ENCODE results near the gene SPINT2. TPM values are rescaled to one million over a fixed set of nuclear protein-coding genes. Genes with fewer than 3 reads are reported as not detected.

SPINT2 gene
- total RNA-seq, 2 experiments from 2014 or later, result 28.2 to 31.7 TPM

- Mint-ChIP-seq H3K9me3 (no peaks in the 10 kb centered on the region), H3K27ac (no peak overlapping the region), H3K4me1 (peaks cover 23% of the 10 kb centered on the region), H3K4me3 (no peak overlapping the region), H3K27me3 (no peaks in the 10 kb centered on the region), H3K36me3 (no peaks in the 10 kb centered on the region)
- DNase-seq, result no peak
Observed at GRCh38 chr19:38270587-38271167, 6.3 kb downstream of the SPINT2 start.

DNA sequence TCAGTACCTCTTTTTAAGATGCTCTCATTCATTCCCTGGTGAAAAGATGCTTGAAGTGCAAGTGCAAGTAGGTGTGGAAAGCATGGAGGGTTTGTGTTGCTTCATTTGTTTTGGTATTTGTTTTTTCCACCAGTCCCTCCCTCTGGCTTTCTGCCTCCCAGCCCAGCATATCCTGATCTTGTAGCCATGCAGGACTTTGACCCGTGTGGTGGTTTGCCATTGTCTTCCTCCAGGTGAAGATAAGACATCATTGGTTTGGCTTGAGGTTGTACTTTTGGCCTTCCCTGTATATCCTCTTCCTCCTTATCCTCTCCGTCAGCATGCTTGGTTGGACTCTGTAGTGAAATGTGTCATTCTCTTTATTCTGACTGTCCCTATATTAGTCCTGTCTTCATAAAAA, 9.1 kb downstream of the SPINT2 start:
- no peak for DNase-seq
- Mint-ChIP-seq H3K4me1 (peaks cover 7% of the 10 kb centered on the region), H3K27ac (no peak overlapping the region), H3K36me3 (no peaks in the 10 kb centered on the region), H3K27me3 (no peaks in the 10 kb centered on the region), H3K9me3 (no peaks in the 10 kb centered on the region), H3K4me3 (no peak overlapping the region)

DNA sequence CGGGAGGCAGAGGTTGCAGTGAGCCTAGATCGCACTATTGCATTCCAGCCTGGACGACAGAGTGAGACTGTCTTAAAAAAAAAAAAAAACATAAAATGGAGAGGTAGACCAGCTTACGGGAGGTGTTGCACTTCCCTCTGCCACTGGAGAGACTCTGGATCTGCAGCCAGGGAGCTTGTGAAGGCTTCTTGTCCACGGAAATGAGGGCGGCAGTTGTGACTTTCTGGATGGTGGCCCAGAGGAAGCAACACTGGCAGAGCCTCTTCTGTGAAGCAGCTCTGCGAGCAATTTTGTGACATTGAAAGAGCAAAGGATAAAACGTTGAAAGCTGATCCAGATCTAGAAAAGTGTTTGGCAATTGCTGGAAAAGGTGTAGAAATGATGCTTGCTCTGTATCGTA, 10.4 kb downstream of the SPINT2 start:
- no peaks in the 10 kb centered on the region for H3K36me3 Mint-ChIP-seq

GRCh38 chr19:38276942-38277517, 12.7 kb downstream of the SPINT2 start:
- DNase-seq, result no peak
- H3K36me3 Mint-ChIP-seq, result no peaks in the 10 kb centered on the region
- H3K4me1 Mint-ChIP-seq, result peaks cover 7% of the 10 kb centered on the region
- H3K4me3 Mint-ChIP-seq, result no peak overlapping the region
- no peaks in the 10 kb centered on the region for H3K27me3 Mint-ChIP-seq
- H3K27ac Mint-ChIP-seq, result no peak overlapping the region
- H3K9me3 Mint-ChIP-seq, result no peaks in the 10 kb centered on the region

More for the DNA sequence above, 10.4 kb downstream of the SPINT2 start:
- no peak overlapping the region for H3K27ac Mint-ChIP-seq
- no peak for DNase-seq
- no peaks in the 10 kb centered on the region for H3K27me3 Mint-ChIP-seq
- no peak overlapping the region for H3K4me3 Mint-ChIP-seq
- peaks cover 7% of the 10 kb centered on the region for H3K4me1 Mint-ChIP-seq
- H3K9me3 Mint-ChIP-seq, result no peaks in the 10 kb centered on the region

DNA sequence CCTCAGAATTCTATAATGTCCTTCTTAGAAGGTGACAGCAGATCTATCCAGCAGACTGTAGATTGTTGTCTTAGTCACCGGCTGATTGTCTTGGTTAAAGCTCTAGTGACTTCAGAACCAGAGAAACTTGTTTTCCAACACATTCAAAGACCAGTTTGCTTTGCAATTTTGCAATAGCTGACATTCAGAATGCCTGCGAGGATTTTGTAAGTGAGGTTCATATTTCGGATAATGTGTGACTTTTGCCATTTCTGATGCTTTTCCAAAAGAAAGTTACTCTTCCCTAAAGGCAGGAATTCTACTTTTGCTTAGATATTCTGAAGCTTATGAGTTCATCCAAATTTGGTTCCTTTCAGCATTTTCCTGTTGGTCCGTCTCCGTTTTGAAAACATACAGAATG, 13.2 kb downstream of the SPINT2 start:
- no peak for DNase-seq
- peaks cover 13% of the 10 kb centered on the region for H3K4me1 Mint-ChIP-seq

GRCh38 chr19:38277969-38278680, 13.8 kb downstream of the SPINT2 start:
- no peak for DNase-seq
- H3K27ac Mint-ChIP-seq, result no peak overlapping the region
- H3K36me3 Mint-ChIP-seq, result no peaks in the 10 kb centered on the region
- H3K4me3 Mint-ChIP-seq, result no peak overlapping the region
- H3K4me1 Mint-ChIP-seq, result peaks cover 14% of the 10 kb centered on the region
- H3K9me3 Mint-ChIP-seq, result no peaks in the 10 kb centered on the region
- H3K27me3 Mint-ChIP-seq, result no peaks in the 10 kb centered on the region

More for the DNA sequence above, 13.2 kb downstream of the SPINT2 start:
- Mint-ChIP-seq H3K27me3 (no peaks in the 10 kb centered on the region), H3K36me3 (no peaks in the 10 kb centered on the region), H3K4me3 (no peak overlapping the region), H3K9me3 (no peaks in the 10 kb centered on the region), H3K27ac (no peak overlapping the region)

DNA sequence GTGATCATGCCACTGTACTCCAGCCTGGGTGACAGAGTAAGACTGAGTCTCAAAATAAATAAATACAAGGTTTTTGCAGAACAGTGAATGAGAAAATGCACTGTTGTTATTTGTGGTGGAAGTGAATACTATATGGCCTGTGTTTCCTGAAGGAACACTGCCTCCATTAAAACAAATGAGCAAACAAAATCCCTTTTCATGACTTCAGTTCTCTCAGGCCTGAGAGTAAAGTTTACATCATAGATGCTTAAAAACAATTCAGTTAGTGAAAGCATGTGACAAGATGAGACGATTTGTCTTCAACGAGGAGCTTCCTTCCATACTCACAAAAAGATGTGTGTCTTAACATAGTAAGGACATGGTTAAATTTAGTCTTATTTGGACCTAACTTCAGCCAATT, 14.4 kb downstream of the SPINT2 start:
- no peak overlapping the region for H3K27ac Mint-ChIP-seq

DNA sequence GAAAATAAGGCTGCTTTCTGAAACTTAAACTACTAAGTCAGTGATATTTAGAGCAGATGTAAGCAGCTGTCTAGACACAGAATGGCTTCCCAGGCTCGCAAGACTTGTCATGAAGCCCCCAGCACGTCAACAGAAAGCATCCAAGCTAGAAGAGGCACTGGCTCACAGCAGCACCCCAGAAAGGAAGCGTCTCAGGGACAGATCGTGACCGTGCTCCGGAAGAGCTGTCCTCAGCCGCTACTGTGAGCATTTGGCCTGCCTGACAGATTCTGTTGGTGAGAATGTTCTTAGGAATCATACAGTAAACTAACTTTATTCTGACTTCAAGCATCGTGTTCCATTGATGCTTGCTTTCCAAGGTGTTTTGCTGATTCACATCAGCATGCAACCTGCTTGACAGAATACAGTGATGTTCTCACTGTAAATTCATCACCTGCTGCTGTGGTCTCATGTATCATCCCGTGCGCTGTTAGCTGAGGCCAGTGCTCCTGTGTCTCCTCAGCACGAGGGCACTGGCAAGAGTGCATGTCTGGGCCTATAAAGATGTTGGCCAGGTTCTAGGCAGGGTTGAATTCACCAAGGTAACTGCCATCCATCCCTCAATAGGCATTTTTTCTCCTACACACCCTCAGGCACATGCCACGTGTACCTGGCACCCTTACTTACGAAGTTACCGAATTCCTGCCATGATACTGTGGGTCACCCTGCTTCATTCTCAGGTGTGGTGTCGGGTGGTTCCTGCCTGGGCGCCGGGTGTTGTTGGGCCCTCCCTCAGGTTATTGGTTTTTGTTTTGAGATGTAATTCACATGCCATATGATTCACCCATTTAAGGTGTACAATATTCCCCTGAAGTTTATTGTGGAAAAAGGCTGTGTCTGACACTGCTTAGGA, 15.9 kb downstream of the SPINT2 start:
- Mint-ChIP-seq H3K27ac (no peak overlapping the region), H3K4me3 (no peak overlapping the region), H3K27me3 (no peaks in the 10 kb centered on the region), H3K4me1 (peaks cover 14% of the 10 kb centered on the region), H3K36me3 (no peaks in the 10 kb centered on the region), H3K9me3 (no peaks in the 10 kb centered on the region)
- no peak for DNase-seq

More for the DNA sequence above, 14.4 kb downstream of the SPINT2 start:
- Mint-ChIP-seq H3K27me3 (no peaks in the 10 kb centered on the region), H3K4me1 (peaks cover 14% of the 10 kb centered on the region), H3K36me3 (no peaks in the 10 kb centered on the region), H3K4me3 (no peak overlapping the region), H3K9me3 (no peaks in the 10 kb centered on the region)
- no peak for DNase-seq

- Mint-ChIP-seq H3K9me3 (no peaks in the 10 kb centered on the region), H3K27me3 (no peaks in the 10 kb centered on the region), H3K4me3 (no peak overlapping the region), H3K4me1 (peaks cover 14% of the 10 kb centered on the region), H3K27ac (peak overlapping the region; percentile 3), H3K36me3 (no peaks in the 10 kb centered on the region)
- no peak for DNase-seq
Observed at GRCh38 chr19:38281811-38282566, 17.6 kb downstream of the SPINT2 start.

DNA sequence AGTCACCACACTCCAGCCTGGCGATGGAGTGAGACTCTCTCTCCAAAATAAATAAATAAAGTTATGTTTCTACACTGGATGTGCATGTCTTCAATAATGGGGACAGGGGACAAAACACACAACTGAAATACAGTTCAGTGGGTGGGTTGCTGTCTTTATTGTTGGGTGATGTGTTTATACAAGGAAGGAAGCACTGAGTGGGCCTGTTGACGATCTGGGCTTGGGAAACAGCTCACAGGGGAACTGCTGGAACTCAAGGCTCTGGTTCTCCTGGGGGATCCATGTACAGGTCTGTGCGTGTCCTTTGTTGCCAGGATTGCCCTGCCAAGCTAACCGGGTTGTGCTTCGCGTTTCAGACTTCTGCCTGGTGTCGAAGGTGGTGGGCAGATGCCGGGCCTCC, 18.9 kb downstream of the SPINT2 start:
- Mint-ChIP-seq H3K4me3 (no peak overlapping the region), H3K9me3 (no peaks in the 10 kb centered on the region), H3K27ac (no peak overlapping the region), H3K27me3 (no peaks in the 10 kb centered on the region), H3K4me1 (peaks cover 14% of the 10 kb centered on the region), H3K36me3 (no peaks in the 10 kb centered on the region)
- DNase-seq, result no peak

DNA sequence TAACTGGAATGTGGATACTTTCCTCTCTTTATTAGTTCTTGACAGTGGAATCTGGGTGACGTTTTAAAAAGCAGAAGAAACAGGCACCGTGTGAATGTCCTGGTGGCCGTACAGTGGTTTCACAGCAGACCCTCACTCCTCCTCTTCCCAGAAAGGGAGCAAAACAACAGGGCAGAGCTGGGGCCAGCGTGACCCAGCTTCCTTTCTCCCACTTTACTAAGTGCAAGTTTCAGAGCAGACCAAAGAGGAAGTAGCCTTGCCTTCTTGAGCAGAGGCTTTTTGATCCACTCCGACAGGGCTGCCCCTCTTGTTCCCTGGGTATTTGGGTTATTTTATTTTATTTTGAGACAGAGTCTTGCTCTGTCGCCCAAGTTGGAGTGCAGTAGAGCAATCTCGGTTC, 20.0 kb downstream of the SPINT2 start:
- Mint-ChIP-seq H3K36me3 (no peaks in the 10 kb centered on the region), H3K4me1 (peaks cover 14% of the 10 kb centered on the region), H3K27me3 (no peaks in the 10 kb centered on the region), H3K9me3 (no peaks in the 10 kb centered on the region), H3K4me3 (no peak overlapping the region), H3K27ac (no peak overlapping the region)
- no peak for DNase-seq

DNA sequence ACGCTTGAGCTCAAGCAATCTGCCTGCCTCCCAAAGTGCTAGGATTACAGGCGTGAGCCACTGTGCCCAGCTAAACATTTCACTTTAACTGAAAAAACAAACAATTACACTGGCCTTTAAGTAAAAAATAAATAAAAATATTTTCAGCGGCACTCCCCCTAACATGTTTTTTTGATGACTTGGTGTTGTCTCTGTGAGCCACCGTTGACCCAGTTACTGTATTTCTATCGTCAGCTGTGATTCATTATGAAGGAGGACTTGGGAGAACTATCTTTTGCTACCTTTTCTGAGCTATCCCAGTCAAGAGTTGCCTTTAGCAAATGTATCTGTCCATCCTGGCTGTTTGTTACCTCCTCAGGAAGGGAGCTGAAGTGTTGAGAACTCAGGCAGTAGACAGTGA, 21.2 kb downstream of the SPINT2 start:
- H3K36me3 Mint-ChIP-seq, result no peaks in the 10 kb centered on the region

DNA sequence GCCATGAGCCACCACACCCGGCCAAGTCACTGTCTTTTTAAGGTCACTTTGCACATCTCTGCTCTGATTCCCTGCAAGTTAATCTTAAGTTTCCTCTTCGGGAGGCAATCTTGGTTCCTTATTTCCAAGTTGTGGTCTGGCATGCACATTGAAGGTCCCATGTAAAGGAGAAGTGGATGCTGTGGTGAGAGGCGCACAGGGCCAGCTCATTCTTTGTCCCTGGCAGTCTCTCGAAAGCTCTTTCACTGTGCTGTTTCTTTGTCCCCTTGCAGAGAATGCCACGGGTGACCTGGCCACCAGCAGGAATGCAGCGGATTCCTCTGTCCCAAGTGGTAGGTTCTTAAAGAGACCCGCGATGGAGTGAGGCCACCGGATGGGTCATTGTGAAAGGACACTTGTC, 23.2 kb downstream of the SPINT2 start:
- DNase-seq, result no peak
- Mint-ChIP-seq H3K9me3 (no peaks in the 10 kb centered on the region), H3K4me1 (peaks cover under 1% of the 10 kb centered on the region), H3K36me3 (no peaks in the 10 kb centered on the region), H3K4me3 (no peak overlapping the region), H3K27ac (no peak overlapping the region), H3K27me3 (no peaks in the 10 kb centered on the region)

More for the DNA sequence above, 21.2 kb downstream of the SPINT2 start:
- H3K27me3 Mint-ChIP-seq, result no peaks in the 10 kb centered on the region
- peaks cover 11% of the 10 kb centered on the region for H3K4me1 Mint-ChIP-seq
- no peaks in the 10 kb centered on the region for H3K9me3 Mint-ChIP-seq
- H3K27ac Mint-ChIP-seq, result no peak overlapping the region
- no peak for DNase-seq
- H3K4me3 Mint-ChIP-seq, result no peak overlapping the region

GRCh38 chr19:38288123-38288855, 23.9 kb downstream of the SPINT2 start:
- Mint-ChIP-seq H3K4me1 (no peaks in the 10 kb centered on the region), H3K27ac (no peak overlapping the region), H3K36me3 (no peaks in the 10 kb centered on the region), H3K4me3 (no peak overlapping the region), H3K27me3 (no peaks in the 10 kb centered on the region), H3K9me3 (no peaks in the 10 kb centered on the region)
- no peak for DNase-seq
